SH-SY5Y (cell line): ENCODE measurements around the gene LPO.

ENCODE experiments used
- GATA2 ChIP-seq: IDR thresholded peaks from 2 replicates; pipeline ENCODE4 v1.6.1; 2011; ENCODE audit warnings: mild to moderate bottlenecking, low read depth, low read length
- GATA3 ChIP-seq: IDR thresholded peaks from 2 replicates; pipeline ENCODE4 v1.6.1; 2011; ENCODE audit warnings: low read depth, mild to moderate bottlenecking, low read length, moderate library complexity

DNA sequence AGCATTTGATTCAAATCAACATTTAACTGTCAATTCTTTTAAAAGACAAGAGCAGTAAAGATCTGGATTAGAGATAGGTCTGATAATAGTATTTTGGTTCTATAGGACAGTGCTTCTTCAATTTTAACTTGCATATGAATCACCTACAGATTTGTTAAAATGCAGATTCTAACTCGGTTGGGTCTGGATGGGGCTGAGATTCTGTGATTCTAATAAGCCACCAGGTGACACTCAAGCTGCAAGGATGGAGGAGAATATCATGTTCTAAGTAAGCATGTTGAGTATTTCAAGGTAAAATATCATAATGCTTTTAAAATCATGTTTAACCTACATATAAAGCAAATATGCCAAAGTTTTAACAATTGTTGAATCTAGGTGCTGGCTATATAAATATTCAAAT lies 74.4 kb downstream of the LPO start:
- TF ChIP-seq GATA2 = no peak
- no peak for TF ChIP-seq GATA3
